ENCODE data around the gene DLEC1.

The DLEC1 gene

GRCh38 chr3:38108649-38109579 lies 69.9 kb downstream of the DLEC1 start:
- DNase-seq (ENCODE audit: low spot score): no peak

DNA sequence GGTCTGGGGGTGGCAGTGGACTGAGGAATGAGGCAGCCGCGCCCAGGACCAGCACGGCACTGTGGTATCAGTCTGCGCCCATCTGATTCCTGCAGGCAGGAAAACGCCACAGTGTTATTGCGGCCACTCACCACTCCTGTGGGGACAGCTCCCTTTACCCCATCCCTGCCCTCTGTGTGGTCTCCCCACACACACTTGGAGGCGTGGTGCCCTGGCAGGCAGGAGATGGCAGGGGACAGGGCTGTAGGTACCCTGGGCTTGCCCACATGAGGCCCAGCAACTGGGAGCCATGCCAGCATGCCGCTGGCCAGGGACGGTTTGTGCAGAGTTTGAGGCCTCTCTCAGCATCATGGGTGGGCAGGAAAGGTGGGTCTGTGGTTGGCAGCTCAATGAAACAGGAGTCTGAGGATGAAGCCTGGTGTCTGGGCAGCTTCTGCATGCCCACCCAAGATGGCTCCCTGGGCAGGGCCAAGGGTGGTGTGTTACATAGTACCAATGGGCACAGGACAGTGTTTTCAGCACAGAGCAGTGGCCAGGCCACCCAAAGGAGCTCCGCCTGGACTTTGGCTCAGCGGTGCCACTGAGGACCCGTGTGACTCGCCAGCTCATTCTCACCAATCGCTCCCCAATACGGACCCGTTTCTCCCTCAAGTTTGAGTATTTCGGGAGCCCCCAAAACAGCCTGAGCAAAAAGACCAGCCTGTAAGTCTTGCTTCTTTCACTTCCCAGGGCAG lies 70.7 kb downstream of the DLEC1 start:
- DNase-seq (ENCODE audit: low spot score): no peak

GRCh38 chr3:38110314-38111050 lies 71.5 kb downstream of the DLEC1 start:
- DNase-seq (ENCODE audit: low spot score): no peak

DNA sequence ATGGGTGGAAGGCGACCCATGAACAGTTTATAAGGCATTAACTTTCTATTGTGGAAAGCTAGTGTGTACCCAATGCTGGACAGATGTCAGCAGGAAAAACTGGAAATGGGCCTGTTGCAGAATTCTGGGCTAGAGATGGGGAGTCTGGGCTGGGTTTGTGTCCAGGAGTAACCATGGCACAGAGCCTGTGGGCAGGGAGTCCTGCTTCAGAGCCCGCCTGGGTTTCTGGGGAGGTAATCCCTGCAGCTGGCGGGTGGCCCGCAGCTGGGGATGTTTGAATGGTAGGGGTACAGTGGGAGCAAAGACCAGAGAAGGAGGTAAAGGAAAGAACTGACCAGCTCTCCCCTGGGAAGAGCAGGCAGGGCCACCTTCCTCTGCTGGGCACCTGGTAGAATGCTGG lies 72.2 kb downstream of the DLEC1 start:
- no peak for DNase-seq (ENCODE audit: low spot score)

DNA sequence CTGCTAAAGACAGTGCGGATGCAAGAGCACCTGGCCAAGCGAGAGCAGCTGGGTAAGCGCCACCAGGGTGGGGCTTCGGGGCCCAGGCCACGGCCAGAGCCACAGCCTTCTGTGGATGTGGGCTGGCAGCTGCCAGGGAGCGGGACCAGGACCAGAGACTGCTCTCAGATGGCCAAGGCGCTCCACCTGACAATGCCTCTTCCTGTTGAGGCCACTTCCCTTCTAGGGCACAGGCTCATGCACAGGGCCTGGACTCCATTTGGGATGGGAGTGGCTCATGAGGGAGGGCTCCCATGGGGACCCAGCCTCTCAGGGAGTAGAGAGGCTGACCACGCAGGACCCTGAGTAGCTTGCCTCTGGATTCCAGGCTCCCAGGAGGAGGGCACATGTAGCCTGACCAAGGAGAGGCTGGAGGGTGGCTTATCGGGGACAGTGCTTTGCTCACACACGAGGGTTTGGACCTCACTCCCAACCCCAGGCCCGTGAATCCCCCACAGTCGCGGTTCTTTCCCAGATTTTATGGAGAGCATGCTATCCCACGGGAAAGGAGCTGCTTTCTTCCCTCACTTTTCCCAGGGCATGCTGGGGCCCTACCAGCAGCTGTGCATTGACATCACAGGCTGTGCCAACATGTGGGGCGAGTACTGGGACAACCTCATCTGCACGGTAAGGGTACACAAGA lies 72.8 kb downstream of the DLEC1 start:
- no peak for DNase-seq (ENCODE audit: low spot score)

DNA sequence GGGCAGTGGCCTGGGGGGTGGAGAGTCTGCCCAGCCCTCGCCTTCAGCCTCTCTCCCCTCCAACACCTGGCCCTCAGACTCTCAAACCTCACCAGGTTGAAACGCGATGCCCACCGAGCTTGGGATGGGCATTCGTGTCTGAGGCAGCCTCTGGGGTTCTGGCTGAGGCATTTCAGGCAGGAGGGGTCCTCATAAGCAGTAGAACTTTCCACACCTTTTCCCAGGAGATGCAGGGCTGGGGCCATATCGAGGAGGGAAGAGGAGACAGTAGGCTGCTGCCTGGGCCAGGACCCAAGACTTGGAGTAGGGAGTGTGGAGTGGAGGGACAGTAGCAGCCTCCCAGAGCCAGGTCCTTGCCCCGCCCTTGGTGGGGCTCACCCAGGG lies 73.4 kb downstream of the DLEC1 start:
- no peak for DNase-seq (ENCODE audit: low spot score)

GRCh38 chr3:38114052-38114874 lies 75.3 kb downstream of the DLEC1 start:
- DNase-seq (ENCODE audit: low spot score): no peak

DNA sequence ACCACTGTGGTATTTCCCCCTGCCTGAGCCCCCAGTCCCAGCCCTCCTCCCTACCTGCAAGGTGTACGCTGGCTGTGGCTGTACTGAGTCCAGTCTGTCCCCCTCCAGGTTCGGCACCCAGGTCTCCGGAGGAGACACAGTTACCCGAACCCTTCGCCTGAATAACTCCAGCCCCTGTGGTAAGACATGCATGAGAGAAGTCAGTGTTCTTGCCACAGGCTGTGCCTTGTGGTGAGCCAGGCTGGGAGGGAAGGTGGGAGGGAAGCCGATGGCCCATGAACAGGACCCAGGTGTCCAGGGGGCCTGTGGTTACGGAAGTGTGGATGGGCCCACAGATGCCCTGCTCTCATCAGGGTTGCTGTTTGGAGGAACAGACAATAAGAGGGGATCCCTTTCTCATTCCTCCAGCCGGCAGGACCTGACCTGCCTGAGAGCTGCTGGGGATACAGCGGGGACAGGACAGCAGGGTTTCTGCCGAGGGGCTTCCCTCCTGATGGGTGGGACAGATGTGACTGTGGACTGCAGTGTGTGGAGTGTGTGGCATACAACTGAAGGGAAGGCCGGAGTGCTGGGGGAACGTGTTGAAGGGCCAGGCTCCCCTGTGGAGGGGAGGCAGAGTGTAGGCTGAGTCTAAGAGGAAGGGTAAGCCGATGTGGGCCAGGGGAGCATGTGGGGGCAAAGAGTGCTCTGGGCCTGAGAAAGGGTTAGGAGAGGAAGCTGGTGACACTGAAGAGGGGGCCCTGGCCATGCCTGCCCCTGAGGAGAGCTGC lies 76.1 kb downstream of the DLEC1 start:
- DNase-seq (ENCODE audit: low spot score): no peak

- DNase-seq (ENCODE audit: low spot score): no peak
Observed at GRCh38 chr3:38115645-38116427, 76.8 kb downstream of the DLEC1 start.

- DNase-seq (ENCODE audit: low spot score): no peak
Observed at GRCh38 chr3:38116471-38117162, 77.6 kb downstream of the DLEC1 start.

DNA sequence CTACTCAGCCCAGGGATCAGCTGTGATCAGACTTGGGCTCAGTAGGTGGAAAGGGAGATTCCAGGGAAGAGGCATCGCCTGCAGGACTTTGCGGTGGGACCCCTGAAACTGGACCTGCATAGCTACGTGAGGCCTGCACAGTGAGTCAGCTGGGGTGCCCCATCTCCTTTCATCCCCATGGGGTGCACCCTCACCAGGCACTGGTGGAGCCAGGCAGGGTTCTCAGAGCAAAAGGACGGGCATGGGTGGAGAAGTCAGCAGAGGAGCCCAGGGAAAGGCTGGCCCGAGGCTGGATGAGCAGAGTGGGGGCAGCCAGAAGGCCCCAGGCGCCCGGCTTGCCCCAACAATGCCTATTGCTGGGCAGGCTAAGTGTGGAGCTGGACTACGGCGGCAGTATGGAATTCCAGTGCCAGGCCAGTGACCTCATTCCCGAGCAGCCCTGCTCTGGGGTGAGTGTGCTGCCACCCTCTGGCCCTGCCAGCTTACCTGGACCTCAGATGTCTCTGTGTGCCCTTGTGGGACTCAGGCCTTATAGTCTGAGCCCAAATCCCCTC lies 78.2 kb downstream of the DLEC1 start:
- DNase-seq (ENCODE audit: low spot score): peak; percentile 20

GRCh38 chr3:38117748-38118420 lies 78.9 kb downstream of the DLEC1 start:
- peak; percentile 43 for DNase-seq (ENCODE audit: low spot score)

GRCh38 chr3:38118421-38119247 lies 79.6 kb downstream of the DLEC1 start:
- no peak for DNase-seq (ENCODE audit: low spot score)

- DNase-seq (ENCODE audit: low spot score): no peak
Observed at GRCh38 chr3:38119248-38119544, 80.2 kb downstream of the DLEC1 start.

DNA sequence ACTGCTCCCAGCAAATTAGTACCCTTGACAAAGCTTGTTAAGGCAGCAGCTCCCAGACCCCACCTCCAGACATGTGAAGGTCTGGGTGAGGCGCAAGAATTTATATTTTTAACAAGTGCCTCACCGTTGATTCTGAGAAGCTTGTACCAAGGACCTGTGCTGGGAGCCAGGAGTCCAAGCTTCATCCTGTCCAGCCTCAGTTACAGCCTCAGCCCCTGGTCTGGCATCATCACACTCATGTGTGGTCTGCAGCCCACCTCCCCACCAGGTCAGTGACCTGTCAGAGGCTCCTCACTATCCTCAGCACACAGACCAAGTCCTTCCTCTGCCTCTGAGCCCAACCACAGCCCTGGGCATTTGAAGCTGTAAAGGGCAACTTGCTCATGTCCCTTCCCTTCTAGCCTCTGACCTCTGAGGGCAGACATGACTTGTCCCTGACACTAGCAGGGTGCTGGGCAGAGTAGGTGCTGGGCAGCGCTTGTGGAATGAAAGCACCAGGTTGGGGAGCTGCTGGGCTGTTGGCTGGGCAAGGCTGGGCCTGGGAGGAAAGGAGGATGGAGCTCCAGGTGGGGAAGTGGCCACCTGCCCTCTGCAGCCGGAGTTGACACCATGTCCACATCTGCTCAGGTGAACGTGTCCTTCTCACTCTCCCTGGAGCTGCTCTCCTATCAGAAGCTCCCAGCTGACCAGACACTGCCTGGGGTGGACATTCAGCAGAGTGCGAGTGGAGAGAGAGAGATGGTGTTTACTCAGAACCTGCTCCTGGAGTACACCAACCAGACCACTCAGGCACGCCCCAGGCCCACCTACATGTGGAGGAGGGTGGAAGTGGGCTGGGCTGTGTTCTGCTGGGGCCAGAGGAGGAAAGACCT lies 81.0 kb downstream of the DLEC1 start:
- DNase-seq (ENCODE audit: low spot score): no peak
